Muscle of arm (tissue), 12 donors: Measurements from ENCODE around the gene SEC61G. TPM values are rescaled to one million over a fixed set of nuclear protein-coding genes. Genes with fewer than 3 reads are reported as not detected.

ENCODE experiments used
- DNase-seq: peaks from one replicate; pipeline ENCODE4 v3.0.0-alpha.2; 2013
- polyA plus RNA-seq, 12 donors: library from polyadenylated mRNA; unstranded; fragments of 120-200 nt; gene quantifications; one replicate each; pipeline ENCODE4 v1.2.1, GENCODE V29; 2013; ENCODE audit not compliant: insufficient read length in 12 of 12

SEC61G gene
- polyA plus RNA-seq, 12 donors, result 98.2 to 215 (median 157) TPM; not detected in 1

DNA sequence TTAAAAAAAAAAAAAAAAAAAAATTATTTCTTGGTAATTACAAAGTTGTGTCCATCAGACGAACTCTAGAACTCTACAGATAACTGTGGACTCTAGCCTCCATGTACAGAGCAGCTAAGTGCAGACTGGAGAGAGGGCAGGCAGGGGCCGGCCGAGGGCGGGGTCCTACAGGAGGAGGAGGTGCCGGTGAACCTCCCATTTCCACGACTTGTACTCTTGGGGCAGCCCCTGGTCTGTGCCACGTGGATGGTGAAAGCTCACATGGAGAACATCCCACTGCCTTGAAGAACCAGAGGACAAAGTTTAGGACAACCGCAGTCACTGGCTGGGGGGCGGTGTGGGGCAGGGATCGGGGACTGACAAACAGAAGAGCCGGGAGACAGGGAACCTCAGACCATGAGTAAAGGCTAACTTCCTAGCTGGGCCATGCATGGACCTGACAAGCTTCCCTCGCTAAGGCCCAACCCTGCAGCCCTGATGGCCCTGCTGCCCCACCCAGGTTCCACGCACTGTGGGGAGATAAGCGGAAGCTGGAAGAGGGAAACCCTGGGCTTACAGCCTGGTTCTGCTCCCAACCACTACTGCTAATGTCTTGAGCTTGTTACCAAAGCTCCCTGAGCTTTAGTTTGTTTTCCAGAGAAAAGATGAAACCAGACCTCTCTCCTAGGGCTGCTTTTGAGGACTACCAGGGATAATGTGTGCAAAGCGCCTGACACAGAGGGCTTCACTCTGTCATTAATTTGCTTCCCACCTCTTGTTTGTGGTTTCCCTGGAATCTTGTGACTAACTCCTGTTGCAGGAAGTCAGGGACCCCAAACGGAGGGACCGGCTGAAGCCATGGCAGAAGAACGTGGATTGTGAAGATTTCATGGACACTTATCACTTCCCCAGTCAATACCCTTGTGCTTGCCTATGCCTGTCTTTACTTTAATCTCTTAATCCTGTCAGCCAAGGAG is 16.1 kb upstream of the SEC61G start:
- no peak for DNase-seq

DNA sequence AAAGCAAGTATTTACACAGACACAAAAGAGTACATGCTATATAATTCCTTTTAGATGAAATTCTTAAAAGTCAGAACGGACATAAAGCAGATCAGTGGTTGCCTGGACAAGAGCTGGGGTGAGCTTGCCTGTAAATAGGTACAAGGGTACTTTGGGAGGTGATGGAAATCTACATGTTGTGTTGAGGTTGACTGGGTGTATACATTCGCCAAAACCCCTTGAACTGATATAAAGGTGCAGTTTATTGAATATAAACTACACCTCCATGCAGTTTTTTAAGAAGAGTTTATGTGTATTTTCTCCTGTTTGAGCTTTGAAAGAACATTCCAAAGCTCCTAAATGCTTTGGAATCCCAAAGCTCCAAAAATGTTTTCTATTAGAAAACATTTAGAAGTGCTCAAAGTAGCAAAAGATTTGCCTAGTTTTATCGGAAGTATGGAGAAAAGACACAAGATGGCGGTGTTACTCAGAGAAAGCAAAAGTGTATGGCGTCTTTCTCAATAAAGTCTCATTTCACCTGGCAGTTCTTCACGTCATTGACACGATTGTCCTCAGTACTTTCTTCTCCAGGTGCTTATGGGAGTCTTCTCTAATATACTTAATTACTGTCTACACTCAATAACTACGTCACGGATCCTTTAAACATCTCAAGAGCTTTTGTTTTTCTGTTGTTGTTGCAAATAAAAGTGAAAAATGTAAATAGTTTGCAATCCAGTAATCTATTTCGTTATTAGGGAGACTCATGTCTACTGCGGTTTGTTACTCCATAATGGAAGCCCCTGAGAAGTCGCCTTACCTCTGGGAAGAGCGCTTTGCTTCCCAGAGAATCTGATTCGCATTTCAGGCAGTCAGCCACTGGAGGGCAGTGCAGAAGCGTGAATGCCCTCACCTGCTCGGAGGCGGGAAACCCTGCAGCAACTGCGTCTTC is 14.7 kb upstream of the SEC61G start:
- DNase-seq, result peak; percentile 86

DNA sequence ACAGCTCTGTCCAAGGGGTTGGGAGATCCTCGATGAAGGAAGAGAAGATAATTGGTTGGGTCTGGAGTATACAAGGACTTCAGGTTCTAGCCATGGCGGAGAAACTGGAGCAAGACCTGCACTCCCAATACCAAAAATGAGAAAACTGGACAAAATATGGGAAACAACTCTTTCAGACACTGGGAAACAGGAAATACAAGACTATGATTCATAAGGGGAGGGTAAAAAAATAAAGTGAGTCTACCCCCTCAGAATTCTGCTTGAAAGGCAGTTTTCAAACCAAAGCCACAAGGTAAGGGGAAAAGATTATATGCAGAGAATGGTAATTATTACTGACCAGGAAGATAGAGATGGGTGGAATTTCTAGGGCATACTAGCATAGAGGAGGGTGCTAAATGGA is 10.2 kb upstream of the SEC61G start:
- no peak for DNase-seq

GRCh38 chr7:54764861-54765260 is 5.8 kb upstream of the SEC61G start:
- DNase-seq, result no peak

- DNase-seq, result no peak
Measured at GRCh38 chr7:54757711-54758110, 1.3 kb downstream of the SEC61G start.

DNA sequence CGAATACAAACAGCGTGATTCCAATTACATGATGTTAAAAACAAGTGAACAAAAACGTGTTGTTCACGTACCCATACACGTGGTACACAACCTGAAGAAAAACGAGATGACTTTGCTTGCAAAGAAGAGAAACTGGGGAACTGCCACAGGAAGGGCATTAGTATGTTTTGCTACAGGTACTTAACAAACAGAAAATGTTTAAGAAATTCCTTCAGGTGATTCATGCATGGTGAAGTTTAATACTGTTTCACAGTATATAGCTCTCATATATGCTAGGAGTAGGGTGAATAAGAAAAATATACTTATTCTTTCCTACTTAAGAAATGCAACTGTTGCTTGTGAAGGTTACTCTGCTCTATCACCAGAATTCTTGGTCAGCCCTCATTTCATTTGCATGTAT is 9.8 kb downstream of the SEC61G start:
- DNase-seq, result no peak

- no peak for DNase-seq
Measured at GRCh38 chr7:54747234-54747633, 11.8 kb downstream of the SEC61G start.

- DNase-seq, result no peak
Measured at GRCh38 chr7:54743580-54743979, 15.4 kb downstream of the SEC61G start.

DNA sequence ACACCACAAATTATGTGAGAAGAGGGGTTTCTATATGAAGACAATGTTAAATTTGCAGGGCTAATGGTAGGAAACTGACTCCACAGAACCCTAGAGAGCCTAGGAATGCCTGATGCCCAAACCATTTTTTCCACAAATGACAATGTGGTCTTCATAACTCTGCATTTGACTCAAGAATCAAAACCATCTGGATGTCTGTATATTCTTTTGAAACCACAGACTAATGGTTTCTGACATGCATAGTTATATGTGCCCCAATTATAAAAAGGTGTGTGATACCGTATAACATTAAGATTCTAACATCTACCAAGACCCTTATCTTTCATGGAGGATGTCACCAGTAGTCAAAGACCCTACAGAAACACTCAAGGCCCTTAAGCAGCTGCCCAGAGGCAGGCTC is 20.3 kb downstream of the SEC61G start:
- DNase-seq, result no peak

DNA sequence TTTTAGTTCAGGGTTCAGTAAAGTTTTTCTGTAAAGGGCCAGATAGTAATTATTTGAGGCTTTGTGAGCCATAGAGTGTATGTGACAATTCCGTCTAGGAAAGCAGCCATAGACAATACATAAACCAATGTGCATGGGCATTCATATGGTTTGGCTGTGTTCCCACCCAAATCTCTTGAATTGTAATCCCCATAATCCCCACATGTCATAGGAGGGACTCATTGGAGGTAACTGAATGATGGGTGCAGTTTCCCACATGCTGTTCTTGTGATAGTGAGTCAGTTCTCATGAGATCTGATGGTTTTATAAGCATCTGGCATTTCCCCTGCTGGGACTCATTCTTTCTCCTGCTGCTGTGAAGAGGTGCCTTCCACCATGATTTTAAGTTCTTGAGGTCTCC is 29.9 kb downstream of the SEC61G start:
- DNase-seq, result no peak

DNA sequence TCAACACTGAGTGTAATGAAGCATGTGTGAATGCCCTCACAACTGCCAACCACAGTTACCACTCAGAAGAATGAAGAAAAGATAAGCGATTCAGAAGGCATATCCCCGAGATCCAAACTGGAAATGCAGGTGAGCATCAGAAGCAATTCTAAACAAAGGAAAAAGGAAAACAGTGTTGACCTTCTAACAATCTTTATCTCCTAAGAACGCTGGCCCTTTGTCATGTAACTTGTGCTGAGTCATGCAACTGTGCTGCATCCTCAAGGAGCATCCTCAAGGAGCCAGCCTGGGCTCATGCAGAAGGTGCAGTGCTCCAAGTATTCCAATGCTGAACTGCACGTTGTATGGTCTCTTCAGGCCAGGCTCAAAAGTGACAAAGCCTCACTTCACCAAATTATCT is 30.6 kb downstream of the SEC61G start:
- DNase-seq, result no peak

GRCh38 chr7:54725255-54725654 is 33.8 kb downstream of the SEC61G start:
- DNase-seq, result no peak

GRCh38 chr7:54722502-54722901 is 36.5 kb downstream of the SEC61G start:
- DNase-seq, result no peak

DNA sequence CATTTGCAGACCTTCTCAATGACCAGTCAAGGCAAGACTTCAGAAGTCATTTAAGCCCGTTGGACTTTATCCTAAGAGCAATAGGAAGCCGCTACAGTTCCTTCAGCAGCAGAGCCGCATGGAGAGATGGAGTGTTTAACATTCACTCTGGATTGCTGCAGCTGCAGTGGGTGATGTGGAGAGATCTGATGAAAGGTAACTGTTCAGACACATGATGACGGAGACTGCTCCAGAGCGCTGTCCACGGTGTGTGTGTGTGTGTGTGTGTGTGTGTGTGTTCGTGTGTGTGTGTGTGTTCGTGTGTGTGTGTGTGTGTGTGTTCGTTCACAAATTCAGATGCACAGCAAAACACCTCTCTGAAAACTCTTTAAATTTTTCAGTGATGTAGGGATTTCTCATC is 37.0 kb downstream of the SEC61G start:
- no peak for DNase-seq

DNA sequence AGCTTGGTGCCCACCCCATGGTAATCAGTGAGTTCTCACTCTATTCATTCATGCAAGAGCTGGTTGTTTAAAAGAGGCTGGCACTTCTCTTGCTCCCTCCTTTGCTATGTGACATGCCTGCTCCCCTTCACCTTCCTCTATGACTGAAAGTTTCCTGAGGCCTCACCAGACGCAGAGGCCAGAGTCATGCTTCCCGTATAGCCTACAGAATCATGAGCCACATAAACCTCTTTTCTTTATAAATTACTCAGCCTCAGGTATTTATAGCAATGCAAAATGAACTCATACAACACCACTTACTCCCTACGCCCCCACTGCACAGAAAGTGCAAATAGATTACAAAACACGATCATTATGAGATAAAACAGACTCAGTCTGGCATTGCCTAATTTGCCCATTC is 39.0 kb downstream of the SEC61G start:
- no peak for DNase-seq

DNA sequence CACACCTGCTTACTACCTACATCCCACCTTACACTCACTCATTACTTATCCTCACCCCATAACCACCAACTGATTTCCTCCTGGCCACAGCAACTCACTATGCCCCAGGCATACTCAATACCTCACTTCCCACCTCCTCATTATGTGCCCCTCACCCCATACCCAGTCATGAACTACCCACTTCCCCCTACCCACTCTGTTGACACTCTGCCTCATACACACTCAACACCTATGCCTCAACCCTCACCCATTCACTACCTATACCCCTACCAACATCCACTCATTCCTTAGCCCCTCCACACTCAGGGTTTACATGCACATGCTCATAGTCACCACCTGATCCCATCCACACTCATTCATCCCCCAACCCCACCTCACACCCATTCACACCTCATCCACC is 39.6 kb downstream of the SEC61G start:
- DNase-seq, result no peak

DNA sequence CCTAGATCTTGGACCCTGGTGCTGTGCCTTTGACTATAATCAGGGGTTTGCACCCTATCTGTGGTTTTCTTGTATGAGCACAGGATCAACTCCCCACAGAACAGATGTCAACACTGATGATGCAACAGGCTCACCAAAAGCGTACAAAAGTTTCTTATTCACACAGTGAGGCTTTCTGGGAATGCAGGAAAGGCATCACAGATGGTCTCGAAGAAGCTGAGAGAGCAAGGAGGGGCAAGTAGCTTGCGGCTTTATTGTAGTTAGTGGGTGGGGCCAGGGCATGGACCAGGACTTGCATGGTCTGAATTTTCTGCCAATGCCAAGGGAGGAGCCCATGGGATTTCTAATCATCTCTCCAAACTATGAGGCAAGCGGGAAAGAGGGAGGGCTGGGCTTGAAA is 46.2 kb downstream of the SEC61G start:
- no peak for DNase-seq

- DNase-seq, result no peak
Measured at GRCh38 chr7:54711900-54712595, 47.0 kb downstream of the SEC61G start.

- no peak for DNase-seq
Measured at GRCh38 chr7:54709283-54709682, 49.7 kb downstream of the SEC61G start.

DNA sequence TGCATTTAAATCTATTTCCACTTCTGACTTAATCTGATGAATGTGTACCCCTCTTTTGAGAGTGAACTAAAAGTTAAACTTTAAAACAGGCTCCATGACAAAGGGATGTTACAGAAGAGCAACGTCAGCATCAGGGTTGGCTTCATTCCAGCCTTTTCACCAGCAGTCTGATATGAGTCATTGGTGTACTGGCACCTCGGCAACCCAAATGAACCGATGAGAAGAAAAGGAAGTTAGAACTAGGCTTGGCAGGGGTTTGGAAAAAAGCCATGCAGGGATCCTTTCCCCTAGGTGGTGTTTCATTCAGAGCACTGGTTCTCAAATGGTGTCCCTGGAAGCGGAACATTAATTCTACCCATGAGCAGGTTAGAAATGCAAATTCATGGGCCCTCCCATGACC is 53.6 kb downstream of the SEC61G start:
- DNase-seq, result no peak

- no peak for DNase-seq
Measured at GRCh38 chr7:54704851-54705250, 54.2 kb downstream of the SEC61G start.
